HEK293 (cell line): ENCODE results near the gene STK35.
"Not testable (repeated sequence)": the region's sequence is repeated elsewhere in the genome, so short reads cannot be mapped to it uniquely, and the experiment has no call there.

Experiments
- KLF9 ChIP-seq: fragments of 450-650 bp; formaldehyde crosslinking; IDR thresholded peaks from 2 replicates; pipeline ENCODE4 v1.5.1; 2016; ENCODE audit warnings: missing biosample characterization, missing genetic modification characterization, low read depth
- MYNN ChIP-seq: fragments of 450-650 bp; formaldehyde crosslinking; IDR thresholded peaks from 2 replicates; pipeline ENCODE4 v1.5.1; 2016; ENCODE audit warnings: missing biosample characterization, missing genetic modification characterization, borderline replicate concordance
- TF ChIP-seq, protein P1 (sequence below): fragments of 450-650 bp; formaldehyde crosslinking; IDR thresholded peaks from 2 replicates; pipeline ENCODE4 v1.5.1; 2017; ENCODE audit warnings: missing biosample characterization, missing genetic modification characterization

DNA sequence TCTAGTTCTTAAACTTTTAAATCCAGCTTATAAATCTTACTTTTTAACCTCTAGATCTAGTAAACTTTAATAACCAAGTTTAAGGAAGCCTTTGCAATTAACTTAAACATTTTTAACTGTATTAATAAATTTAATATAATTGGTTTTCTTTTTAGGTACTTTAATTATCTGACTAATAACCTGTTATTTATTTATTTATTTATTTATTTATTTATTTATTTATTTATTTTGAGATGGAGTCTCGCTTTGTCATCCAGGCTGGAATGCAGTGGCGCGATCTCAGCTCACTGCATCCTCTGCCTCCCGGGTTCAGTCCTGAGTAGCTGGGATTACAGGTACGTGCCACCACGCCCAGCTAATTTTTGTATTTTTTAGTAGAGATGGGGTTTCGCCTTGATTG, 83.3 kb downstream of the STK35 start:
- TF ChIP-seq MYNN, KLF9 (tag by site-specific recombination): not testable (repeated sequence)
- TF ChIP-seq, protein P1, sequence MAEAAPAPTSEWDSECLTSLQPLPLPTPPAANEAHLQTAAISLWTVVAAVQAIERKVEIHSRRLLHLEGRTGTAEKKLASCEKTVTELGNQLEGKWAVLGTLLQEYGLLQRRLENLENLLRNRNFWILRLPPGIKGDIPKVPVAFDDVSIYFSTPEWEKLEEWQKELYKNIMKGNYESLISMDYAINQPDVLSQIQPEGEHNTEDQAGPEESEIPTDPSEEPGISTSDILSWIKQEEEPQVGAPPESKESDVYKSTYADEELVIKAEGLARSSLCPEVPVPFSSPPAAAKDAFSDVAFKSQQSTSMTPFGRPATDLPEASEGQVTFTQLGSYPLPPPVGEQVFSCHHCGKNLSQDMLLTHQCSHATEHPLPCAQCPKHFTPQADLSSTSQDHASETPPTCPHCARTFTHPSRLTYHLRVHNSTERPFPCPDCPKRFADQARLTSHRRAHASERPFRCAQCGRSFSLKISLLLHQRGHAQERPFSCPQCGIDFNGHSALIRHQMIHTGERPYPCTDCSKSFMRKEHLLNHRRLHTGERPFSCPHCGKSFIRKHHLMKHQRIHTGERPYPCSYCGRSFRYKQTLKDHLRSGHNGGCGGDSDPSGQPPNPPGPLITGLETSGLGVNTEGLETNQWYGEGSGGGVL (tag by site-specific recombination): not testable (repeated sequence)
